ENCODE results near the gene OLA1. TPM values are rescaled to one million over a fixed set of nuclear protein-coding genes. Genes with fewer than 3 reads are reported as not detected.
"Not testable (repeated sequence)": the region's sequence is repeated elsewhere in the genome, so short reads cannot be mapped to it uniquely, and the experiment has no call there.

Gene OLA1
- total RNA-seq: 100 to 1,000 TPM; 143 to 154 TPM

GRCh38 chr2:174248187-174248997, at the start of gene OLA1:
Gene OLA1 (minus strand): TSS chr2:174248532. CDS start chr2:174246815, 1,717 bp downstream.
- ChIA-PET CTCF (interaction anchor here (1.0 kb wide), 1 partner anchor 93 kb away, joined by 4 read pairs; no protein-coding TSS in a partner anchor), POLR2A (interaction anchor here (0.5 to 0.9 kb wide), 2 partner anchors 155 to 286 kb away, joined by 3 read pairs; no protein-coding TSS in a partner anchor)

- CTCF ChIA-PET: no interaction called here
- POLR2A ChIA-PET: no interaction called here
Observed at GRCh38 chr2:174292908-174293307, 44.6 kb upstream of the OLA1 start.

GRCh38 chr2:174286172-174286571, 37.8 kb upstream of the OLA1 start:
- CTCF ChIA-PET: no interaction called here
- POLR2A ChIA-PET: no interaction called here

GRCh38 chr2:174282441-174282840, 34.1 kb upstream of the OLA1 start:
- ChIA-PET CTCF (no interaction called here), POLR2A (no interaction called here)

GRCh38 chr2:174281736-174282135, 33.4 kb upstream of the OLA1 start:
- POLR2A ChIA-PET: no interaction called here
- CTCF ChIA-PET: no interaction called here

GRCh38 chr2:174280596-174280995, 32.3 kb upstream of the OLA1 start:
- ChIA-PET CTCF (no interaction called here), POLR2A (no interaction called here)

- POLR2A ChIA-PET, CTCF ChIA-PET: not testable (repeated sequence)
Observed at GRCh38 chr2:174270263-174270662, 21.9 kb upstream of the OLA1 start.

GRCh38 chr2:174266288-174266687, 18.0 kb upstream of the OLA1 start:
- ChIA-PET CTCF (interaction anchor here (0.6 to 0.7 kb wide), 2 partner anchors 69 to 147 kb away, joined by 4 read pairs; no protein-coding TSS in a partner anchor), POLR2A (interaction anchor here (0.7 kb wide), 1 partner anchor 309 kb away, joined by 9 read pairs; no protein-coding TSS in a partner anchor)

GRCh38 chr2:174263997-174264396, 15.7 kb upstream of the OLA1 start:
- ChIA-PET POLR2A (no interaction called here), CTCF (no interaction called here)

- ChIA-PET POLR2A (interaction anchor here (0.7 kb wide), 1 partner anchor 1263 kb away, joined by 4 read pairs; no protein-coding TSS in a partner anchor), CTCF (no interaction called here)
Observed at GRCh38 chr2:174259981-174260380, 11.6 kb upstream of the OLA1 start.

- ChIA-PET CTCF (interaction anchor here (0.6 kb wide), 1 partner anchor 280 kb away, joined by 3 read pairs; no protein-coding TSS in a partner anchor), POLR2A (no interaction called here)
Observed at GRCh38 chr2:174254267-174254666, 5.9 kb upstream of the OLA1 start.

- CTCF ChIA-PET: no interaction called here
Observed at GRCh38 chr2:174248998-174249592, 763 bp upstream of the OLA1 start.

GRCh38 chr2:174247474-174248186, 702 bp downstream of the OLA1 start:
- ChIA-PET POLR2A (no interaction called here), CTCF (interaction anchor here (1.0 kb wide), 1 partner anchor 94 kb away, joined by 4 read pairs; no protein-coding TSS in a partner anchor)

More at GRCh38 chr2:174248998-174249592, 763 bp upstream of the OLA1 start:
- POLR2A ChIA-PET: interaction anchor here (0.5 to 0.9 kb wide), 3 partner anchors 38 to 287 kb away, joined by 3 read pairs; no protein-coding TSS in a partner anchor

GRCh38 chr2:174246944-174247381, 1.4 kb downstream of the OLA1 start:
- POLR2A ChIA-PET: no interaction called here
- CTCF ChIA-PET: interaction anchor here (1.0 kb wide), 1 partner anchor 94 kb away, joined by 4 read pairs; no protein-coding TSS in a partner anchor

GRCh38 chr2:174245628-174246027, 2.7 kb downstream of the OLA1 start:
- POLR2A ChIA-PET, CTCF ChIA-PET: not testable (repeated sequence)

- CTCF ChIA-PET: no interaction called here
- POLR2A ChIA-PET: no interaction called here
Observed at GRCh38 chr2:174245065-174245464, 3.3 kb downstream of the OLA1 start.

- ChIA-PET POLR2A (no interaction called here), CTCF (no interaction called here)
Observed at GRCh38 chr2:174243812-174244211, 4.5 kb downstream of the OLA1 start.

- POLR2A ChIA-PET: no interaction called here
- CTCF ChIA-PET: no interaction called here
Observed at GRCh38 chr2:174240097-174240496, 8.2 kb downstream of the OLA1 start.

- POLR2A ChIA-PET: no interaction called here
- CTCF ChIA-PET: no interaction called here
Observed at GRCh38 chr2:174236429-174236828, 11.9 kb downstream of the OLA1 start.

GRCh38 chr2:174235680-174236079, 12.7 kb downstream of the OLA1 start:
- CTCF ChIA-PET: no interaction called here
- POLR2A ChIA-PET: no interaction called here
